ENCODE data around the gene ZNF280B. TPM values are rescaled to one million over a fixed set of nuclear protein-coding genes. Genes with fewer than 3 reads are reported as not detected.

ZNF280B gene
- total and polyA plus RNA-seq, 9 of the 15 experiments (the other 6 are each of a cell fraction or from before 2014, with no cell fraction given), result 7.7 to 29.9 (median 20.0) TPM

DNA sequence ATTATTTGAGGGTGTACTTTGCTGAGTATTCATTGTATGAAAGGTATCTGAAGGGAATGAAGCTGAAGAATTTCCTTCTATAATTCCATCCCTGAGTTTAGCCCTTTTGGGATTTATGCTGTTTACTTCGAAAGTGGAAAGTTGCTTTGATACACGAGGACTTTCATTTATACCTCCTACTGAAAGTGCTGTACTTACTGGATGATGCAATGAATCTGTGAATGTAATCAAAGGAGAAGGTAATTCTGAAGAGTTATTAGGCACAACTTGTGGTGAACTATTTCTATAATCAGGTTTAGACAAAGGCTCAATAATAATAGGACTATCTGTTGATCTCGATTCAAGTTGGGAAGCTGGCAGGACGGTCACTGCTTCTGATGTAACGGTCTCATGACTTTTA is 19.8 kb downstream of the ZNF280B start (continued):
- TF ChIP-seq FOXJ3 (CRISPR knock-in tag; IDR thresholded peaks at IDR 0.05), result no peak
- peak; percentile 85 for TF ChIP-seq IRF9 (tag; IDR thresholded peaks at IDR 0.05)
- no peak for TF ChIP-seq RBM34 (IDR thresholded peaks at IDR 0.05; ENCODE audit: borderline replicate concordance, insufficient read depth, low read length)
- TF ChIP-seq CEBPB (tag; IDR thresholded peaks at IDR 0.05), result peak; percentile 80
- no peak for TF ChIP-seq TCFL5 (CRISPR knock-in tag; conservative IDR thresholded peaks at IDR 0.05)
- no peak for TF ChIP-seq ZNF785 (CRISPR knock-in tag; IDR thresholded peaks at IDR 0.05)
- TF ChIP-seq, protein P1, sequence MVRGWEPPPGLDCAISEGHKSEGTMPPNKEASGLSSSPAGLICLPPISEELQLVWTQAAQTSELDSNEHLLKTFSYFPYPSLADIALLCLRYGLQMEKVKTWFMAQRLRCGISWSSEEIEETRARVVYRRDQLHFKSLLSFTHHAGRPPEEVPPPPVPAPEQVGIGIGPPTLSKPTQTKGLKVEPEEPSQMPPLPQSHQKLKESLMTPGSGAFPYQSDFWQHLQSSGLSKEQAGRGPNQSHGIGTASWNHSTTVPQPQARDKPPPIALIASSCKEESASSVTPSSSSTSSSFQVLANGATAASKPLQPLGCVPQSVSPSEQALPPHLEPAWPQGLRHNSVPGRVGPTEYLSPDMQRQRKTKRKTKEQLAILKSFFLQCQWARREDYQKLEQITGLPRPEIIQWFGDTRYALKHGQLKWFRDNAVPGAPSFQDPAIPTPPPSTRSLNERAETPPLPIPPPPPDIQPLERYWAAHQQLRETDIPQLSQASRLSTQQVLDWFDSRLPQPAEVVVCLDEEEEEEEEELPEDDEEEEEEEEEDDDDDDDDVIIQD (CRISPR knock-in tag; IDR thresholded peaks at IDR 0.05), result no peak
- no peak for TF ChIP-seq YY1 (IDR thresholded peaks at IDR 0.05; ENCODE audit: borderline replicate concordance in 1 of 3, control insufficient read depth in 1 of 3, extremely low read depth in 1 of 3, insufficient read depth in 3 of 3, insufficient read length in 1 of 3, insufficient replicate concordance in 2 of 3, low read depth in 1 of 3, low read length in 2 of 3)
- TF ChIP-seq ARID1B (IDR thresholded peaks at IDR 0.05), result no peak
- no peak for TF ChIP-seq MAFG (tag; conservative IDR thresholded peaks at IDR 0.05)
- TF ChIP-seq ZNF174 (CRISPR knock-in tag; IDR thresholded peaks at IDR 0.05), result no peak
- TF ChIP-seq PURB (CRISPR knock-in tag; IDR thresholded peaks at IDR 0.05; ENCODE audit: low read depth), result no peak
- TF ChIP-seq TEAD4 (IDR thresholded peaks at IDR 0.05; ENCODE audit: low read length), result no peak
- TF ChIP-seq TEAD4 (CRISPR knock-in tag; IDR thresholded peaks at IDR 0.05; ENCODE audit: borderline replicate concordance), result no peak
- TF ChIP-seq TFE3 (CRISPR knock-in tag; IDR thresholded peaks at IDR 0.05), result no peak
- TF ChIP-seq, protein P2, sequence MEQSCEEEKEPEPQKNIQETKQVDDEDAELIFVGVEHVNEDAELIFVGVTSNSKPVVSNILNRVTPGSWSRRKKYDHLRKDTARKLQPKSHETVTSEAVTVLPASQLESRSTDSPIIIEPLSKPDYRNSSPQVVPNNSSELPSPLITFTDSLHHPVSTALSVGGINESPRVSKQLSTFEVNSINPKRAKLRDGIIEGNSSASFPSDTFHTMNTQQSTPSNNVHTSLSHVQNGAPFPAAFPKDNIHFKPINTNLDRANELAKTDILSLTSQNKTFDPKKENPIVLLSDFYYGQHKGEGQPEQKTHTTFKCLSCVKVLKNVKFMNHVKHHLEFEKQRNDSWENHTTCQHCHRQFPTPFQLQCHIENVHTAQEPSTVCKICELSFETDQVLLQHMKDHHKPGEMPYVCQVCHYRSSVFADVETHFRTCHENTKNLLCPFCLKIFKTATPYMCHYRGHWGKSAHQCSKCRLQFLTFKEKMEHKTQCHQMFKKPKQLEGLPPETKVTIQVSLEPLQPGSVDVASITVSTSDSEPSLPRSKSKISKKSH (CRISPR knock-in tag; IDR thresholded peaks at IDR 0.05), result no peak
- TF ChIP-seq BRD9 (IDR thresholded peaks at IDR 0.05; ENCODE audit: low read depth, partially characterized antibody), result no peak
- no peak for TF ChIP-seq GTF2E2 (tag; IDR thresholded peaks at IDR 0.05)
- no peak for TF ChIP-seq MBD2 (IDR thresholded peaks at IDR 0.05; ENCODE audit: borderline replicate concordance, low read depth)
- no peak for TF ChIP-seq TBL1XR1 (IDR thresholded peaks at IDR 0.05; ENCODE audit: low read length in 2 of 2)
- no peak for TF ChIP-seq ZNF696 (CRISPR knock-in tag; conservative IDR thresholded peaks at IDR 0.05)

All from K562 (cell line).